HG03571 (cell line): Measurements from ENCODE around the gene MDM1.

Experiments used
- ATAC-seq: cut with Tn5 transposase; IDR thresholded peaks from one replicate; pipeline ENCODE4 v1.9.1; 2021; ENCODE audit not compliant: unreplicated experiment

Gene MDM1

DNA sequence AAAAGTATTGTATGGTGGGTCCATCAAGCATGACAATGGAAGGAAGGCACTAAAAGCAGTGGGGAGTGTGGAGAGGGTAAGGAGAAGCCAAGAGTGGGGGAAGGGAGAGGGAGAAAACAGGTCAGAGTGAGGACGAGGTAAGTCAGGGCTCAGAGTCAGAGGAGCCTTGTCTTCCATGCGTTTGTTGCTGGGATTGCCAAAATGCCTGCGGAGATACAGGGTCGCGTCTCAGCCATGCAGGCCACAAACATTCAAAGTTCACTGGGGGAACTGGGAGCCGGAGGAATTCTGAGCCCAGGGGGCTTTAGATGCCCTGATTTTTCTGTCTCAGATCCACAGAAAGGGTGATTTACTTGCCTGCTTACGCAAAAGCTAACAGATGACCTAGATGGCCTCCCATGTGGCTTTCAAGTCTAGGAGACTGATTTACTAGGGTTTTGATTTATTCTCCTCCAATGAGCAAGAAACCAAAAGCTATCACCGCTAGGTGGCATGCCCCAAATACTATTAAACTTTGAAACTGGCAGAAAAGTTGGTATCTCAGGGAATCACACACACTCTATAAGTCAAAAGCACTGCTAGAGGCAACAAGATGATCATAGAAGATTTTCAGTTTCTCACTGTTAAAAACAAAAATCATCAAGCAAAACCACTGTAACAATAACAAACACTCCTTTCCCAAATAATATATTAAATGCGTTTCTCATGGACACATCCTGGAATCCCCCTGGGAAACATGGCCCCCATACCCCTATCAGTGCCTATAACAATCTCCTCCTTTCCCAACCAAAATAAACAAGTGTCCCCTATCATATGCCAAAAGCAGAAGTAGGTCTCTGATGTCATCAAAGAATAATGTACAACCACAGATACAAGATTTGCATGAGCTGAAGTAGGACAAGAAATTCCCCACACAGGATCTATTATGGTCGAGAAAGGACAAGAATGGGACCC lies 26.6 kb upstream of the MDM1 start:
- ATAC-seq, result peak; percentile 66

DNA sequence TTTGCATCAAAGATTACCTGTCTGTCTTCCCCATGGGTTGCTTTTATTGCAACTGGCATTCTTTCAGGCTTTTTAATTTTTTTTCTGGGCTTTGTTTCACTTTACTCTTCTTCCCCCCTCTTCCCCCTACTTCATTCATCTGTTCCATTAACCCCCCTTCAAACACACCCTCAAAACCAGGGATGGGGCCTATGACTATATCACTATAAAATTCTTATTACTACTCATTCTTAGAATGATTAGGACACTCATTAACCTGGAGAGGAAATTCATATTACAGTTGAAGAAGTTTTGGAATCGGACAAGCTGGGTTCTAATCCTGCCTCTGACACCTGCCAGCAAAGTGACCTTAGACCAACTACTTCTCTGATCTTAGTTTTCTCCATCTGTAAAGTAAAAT lies 24.8 kb upstream of the MDM1 start:
- ATAC-seq, result no peak

DNA sequence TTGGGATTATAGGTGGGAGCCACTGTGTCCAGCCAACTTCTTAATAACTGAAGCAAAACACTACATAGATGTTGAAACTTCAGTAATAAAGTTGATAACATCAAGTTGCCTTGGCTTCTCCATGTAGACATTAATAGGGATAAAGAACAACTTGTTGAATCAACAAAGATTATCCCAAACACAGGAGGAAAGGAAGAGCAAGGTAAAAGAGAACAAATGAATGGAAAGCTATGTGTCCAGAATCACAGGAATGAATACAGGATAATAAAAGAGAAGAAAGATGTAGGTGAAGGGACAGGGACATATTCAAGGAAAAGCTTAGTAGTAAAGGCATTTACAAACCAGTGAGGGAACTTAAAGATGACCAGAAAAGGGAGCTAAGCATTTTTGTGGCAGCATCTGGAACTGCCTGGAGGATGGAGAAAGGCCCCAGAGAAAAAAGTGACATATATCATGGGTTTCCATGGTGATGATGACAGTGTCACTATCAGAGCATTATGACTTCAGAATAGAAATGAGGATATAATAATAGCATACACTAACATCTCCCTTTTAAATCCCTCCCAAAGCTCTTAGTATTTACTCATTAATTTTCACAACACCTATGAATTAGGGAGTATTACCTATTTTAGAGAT lies 24.0 kb upstream of the MDM1 start:
- no peak for ATAC-seq

DNA sequence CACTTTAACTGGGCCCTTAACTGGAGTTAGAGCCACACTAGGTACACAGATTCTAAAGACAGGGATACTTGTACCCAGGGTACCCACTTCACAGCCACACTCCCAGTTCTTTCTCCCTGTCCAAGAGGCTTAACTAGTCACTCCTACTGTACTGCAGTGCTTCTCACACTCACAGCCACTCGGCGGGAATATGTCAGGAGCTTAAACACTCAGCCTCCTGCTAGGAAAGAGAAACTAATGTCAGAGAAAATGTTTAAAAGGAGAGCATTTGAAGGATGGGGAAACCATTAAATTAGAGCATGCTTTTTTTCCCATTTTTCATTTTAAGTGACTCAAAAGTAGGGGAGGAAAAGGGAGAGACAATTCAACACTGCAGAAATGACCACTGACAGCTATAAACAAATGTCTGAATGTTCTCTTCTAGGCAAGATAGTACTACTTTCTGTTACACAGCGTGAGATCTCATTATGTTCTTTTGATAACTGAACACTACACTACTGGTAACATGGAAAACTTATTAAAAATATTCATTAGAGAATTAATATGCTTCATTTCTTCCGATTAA lies 22.9 kb upstream of the MDM1 start:
- no peak for ATAC-seq

DNA sequence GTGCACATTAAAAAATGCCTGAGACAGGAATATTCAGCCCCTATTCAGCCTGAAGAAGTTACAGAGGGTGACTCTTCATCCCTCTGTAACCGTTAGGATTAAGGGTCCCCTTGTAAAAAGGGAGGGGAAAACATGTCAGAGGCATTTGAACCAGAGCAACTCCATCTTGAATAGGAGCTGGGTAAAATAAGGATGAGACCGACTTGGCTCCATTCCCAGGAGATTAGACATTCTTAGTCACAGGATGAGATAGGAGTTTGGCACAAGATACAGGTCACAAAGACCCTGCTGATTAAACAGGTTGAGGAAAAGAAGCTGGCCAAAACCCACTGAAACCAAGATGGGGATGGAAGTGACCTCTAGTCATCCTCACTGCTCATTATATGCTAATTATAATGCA lies 19.9 kb upstream of the MDM1 start:
- ATAC-seq, result no peak

DNA sequence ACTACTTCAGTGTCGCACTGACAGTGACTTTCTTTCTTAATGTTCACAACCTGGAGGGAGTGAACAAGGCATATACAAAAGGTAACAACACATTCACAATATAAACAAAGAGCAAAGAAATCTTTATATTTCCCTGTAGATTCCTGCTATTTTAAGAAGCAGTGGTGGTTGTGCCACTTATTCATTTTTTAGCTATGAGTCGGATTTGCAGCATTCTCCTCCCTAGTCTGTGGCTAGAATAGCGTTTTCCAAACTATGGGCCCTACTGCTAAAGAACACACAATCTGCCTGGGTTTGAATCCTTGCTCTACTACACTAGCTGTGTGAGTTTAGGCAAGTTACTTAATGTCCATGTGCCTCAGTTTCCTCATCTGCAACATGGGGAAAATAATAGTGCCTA lies 18.6 kb upstream of the MDM1 start:
- no peak for ATAC-seq

DNA sequence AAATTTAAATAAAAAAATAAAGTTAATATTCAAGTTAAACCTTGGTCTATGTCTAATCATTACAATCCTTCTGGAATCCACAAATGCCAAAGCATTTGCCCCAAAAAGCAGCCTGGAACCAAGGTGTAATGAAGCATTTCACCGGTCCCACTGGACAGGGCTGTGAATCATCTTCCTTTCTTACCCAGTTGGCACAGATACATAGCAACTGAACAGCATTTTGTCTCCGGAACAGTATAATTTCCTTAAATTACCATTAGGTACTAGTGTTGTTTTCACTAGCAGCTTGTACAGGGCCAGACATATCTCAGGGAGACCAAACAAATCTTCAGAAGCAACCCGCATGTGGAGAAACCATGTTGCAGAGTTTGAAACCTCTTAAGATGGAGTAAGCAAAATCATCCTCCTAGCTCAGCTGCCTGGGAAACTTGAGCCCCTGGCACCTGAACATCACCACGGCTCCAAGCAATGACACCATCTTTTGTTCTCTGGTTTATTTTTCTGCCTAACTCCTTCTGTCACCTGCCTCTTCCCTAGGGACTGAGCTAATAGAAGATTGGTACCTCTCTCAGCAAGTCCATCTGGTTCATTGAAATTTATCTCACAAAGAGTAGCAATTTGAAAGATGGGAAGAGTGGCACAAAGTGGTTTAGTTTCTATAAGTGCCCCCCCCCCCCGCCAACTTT lies 17.9 kb upstream of the MDM1 start:
- no peak for ATAC-seq

DNA sequence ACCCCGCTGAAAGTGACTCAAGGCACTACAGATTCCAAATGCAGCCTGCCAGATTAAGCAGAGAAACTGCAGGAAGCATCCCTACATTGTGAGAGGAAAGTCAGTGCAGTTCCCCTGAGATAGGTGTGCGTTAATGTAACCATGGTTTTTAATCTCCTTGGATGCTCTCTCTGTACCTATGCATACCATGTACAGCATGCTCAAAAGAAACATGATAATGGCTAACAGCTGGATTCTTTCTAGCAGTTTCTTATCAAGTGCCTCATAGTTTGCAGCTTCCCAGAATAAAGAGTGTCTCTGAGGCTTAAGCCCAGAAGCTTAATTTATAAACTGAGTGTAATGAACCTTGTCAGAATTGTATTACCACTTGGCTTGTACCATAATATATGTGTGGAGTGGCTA lies 17.1 kb upstream of the MDM1 start:
- ATAC-seq, result no peak

DNA sequence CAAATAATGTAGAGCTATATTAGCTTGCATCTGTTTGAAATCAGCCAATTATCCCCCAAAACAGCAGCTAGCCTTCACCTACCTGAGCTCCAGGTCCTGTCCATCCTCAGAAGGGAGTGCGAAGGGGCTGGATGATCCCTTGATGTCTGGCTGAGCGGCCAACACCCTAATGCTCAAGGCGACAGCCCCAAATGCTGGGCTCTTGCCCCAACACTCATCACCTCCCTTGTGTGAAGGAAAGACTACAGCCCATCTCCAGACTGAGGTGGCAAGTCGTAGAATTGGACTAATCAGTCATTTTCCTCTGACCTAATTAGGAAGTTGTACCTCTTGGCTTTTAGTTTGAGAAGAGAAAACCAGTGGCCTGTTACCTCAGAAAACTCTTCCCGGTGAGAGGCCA lies 16.3 kb upstream of the MDM1 start:
- no peak for ATAC-seq

DNA sequence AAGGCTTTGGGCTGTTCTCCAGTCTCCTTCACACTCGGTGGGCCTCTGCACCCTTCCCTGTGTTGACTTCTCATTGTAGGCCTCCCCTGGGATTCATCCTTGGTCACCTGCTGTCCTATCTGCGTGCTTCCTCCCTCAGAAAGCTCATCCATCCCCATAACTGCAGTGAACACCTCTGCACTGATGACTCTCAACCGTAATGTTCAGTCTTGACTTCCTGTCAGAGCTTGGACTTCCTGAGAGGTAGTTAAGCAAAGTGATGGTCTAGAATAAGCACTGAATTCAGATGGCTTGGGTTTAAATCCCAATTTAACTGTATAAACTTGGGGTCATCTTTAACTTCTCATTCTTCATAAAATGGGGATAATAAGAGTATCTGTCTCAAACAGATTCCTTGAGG lies 13.6 kb upstream of the MDM1 start:
- no peak for ATAC-seq

DNA sequence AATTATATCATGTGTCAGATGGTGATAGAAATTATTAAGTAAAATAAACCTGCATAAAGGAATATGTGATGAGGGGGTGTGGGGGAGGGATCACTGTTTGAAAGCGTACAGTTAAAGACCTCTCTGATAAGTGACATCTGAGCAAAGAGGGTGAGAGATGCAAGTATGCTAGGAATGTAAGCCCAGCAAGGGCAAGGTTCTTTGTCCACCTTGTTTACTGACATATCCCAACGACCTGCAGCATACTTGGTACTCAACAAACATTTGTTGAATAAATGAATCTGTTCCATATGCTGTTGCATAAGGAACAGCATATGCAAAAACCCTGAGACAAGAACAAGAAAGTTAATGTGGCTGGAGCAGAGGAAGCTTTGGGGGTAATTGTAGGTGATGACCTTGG lies 12.0 kb upstream of the MDM1 start:
- no peak for ATAC-seq

DNA sequence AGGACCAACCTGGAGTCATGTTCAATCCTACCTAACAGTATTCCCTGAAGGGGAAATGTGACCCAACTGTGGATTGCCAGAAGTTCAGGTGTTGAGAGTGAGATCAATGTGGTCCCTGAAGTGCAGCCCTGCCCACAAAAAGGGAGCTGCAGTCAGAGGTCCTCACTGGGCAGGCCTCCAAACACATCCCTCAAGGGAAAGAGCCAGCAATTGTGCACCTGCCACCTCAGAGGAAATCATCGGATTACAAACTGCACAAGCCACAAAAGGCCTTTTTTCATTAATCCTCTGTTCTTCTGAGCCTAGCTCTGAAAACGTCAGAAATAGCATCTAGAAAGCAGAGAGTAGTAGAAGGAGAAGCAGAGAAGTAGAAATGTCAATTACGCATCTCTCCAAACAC lies 10.8 kb upstream of the MDM1 start:
- ATAC-seq, result no peak

DNA sequence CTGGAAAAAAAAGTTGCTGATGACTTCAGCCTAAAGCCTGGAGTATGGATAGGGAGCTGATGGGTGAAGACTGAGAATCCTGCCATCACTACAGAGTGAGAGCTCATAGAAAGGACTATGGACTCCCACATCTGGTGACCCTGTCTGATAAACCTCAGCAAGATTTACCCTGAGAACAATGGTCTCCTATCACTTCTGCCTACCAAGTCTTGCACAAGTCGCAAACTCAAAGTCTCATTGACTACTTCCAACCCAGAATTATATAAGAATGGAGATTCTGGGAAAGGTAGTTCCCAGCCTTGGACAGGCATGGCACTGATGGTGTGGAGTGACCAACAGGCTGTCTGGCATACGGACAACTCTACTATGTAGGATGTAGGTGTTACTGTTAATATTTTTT lies 9.7 kb upstream of the MDM1 start:
- no peak for ATAC-seq

DNA sequence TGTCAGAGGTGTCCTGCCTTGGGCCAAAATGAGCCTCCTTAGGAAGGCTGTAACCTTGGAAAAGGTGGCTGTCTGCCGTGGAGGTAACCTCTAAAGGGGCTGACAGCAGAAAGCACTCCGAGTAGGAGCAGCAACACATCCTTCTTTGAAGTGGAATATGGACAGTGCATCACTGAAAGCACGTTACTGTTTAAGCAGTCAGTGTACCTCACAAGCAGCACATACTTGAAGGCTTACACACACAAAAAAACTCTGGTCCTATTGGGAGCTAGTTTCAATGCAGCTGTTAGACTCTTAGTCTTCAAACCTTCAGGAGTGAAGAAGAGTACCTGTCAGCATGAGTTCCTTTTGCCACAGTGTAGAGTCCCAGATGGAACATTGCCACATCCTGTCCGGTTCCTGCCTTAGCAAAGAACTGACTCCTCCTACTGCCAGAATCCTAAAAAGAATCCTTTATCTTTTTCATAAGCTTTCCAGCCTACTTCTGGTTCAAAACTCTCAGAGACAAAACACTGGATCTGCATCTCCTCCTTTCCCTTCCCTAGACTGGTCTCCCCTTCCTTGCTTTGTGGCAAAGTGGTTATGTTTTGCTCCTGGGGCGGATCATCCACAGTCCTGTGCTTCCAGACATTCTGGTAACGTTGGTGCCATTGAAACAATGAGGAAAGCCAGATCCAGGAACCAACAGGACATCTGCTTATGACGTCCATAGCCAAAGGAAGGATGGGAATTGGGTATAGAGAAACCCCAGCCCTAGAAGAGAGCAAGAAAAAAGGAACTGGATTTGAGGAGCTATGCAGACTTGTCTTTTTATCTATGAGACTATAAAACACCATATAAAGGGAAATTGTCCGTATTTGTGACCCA lies 8.5 kb upstream of the MDM1 start:
- ATAC-seq, result no peak

DNA sequence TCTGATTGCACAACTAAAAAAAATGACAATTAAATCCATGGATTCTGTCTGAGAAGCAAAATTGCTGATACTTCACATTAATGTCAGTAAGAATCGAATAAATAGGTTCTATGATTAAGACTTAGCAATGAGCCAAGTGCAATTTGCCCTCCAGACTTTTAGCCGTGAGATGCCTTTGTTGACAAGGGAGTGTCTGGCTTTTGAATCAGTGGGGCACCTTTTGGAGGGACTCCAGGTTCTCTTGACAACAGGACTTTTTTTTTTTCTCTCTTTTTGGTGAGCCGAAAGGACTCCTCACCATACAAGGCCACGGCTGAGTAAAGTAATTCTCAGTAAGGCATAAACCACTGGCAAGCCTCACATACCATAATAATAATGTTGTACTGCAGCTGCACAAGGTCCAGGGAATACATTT lies 4.7 kb upstream of the MDM1 start:
- no peak for ATAC-seq

DNA sequence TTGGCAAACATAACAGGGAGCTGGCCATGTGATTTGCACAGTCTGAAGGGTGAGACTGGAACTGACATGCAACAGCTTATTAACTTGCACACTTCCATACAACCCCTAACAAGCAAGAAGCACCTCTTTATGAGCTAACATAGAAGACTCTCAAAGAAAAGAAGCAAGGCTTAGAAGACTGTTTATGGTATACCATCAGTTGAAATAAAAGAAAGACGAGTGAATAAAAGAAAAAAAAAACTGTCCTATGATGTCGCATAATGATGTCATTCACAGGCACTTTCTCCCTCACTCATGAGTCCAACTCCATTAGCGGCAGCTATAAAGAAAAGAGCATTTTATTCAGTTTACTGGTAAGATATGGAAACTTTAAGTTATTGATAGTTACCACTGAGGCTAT lies 3.3 kb upstream of the MDM1 start:
- ATAC-seq, result no peak

DNA sequence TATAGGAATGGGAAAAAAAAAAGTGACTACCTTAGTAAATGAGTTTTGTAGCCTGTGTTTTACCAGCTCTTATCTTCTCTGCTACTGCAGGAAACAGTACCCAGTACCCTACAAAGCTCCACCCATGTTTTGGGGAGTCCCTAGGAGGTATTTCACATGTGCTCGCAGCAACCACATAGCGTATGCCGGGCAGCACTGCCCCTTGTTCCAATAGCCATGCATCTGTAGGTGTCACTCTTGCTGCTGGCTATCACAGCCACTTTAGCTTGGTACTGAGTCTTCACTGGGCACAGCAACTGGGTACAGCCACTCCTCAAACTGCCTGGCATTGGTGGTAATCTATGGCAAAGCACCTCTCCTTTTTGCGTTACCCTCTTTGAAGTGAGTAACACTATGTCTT lies 2.0 kb upstream of the MDM1 start:
- no peak for ATAC-seq

DNA sequence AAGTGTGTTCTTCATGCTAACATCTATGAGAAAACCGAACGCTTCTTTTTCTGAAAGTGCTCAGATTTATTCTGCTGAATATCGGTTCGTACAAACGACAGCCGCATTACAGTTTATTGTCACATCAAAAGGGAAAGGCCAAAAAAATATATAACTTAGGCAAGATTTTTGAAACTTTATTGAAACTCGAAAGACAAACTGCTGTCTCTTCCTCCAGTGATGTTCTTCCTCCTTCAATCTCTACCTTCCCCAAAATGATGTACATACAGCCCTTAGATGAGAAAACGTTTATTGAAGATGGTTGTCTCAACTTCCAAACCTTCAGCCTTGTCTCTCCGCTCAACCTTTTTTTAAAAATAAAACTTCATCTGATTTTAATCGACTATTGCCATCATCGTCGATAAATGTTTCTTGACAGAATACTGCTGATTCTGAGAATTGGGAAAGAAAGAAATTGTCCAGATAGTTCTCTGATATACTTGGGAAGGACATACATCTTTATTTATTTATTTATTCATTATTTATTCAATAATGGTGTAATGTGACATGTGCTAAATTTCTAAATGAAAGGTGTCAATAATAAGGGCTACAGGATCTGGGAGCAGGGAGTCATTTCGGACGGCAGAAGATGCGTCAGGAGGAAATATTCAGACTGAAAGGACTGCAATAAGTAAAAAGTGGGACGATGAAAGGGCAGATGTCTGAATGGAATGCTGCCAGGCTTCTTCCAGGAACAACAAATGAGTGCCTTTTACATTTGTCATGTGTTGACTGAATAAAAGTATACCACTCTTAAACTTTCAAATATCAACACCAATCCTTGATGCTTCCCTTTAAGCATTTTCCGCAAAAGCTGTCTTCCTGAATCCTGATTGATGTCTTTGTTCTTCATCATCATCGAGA lies 817 bp upstream of the MDM1 start:
- ATAC-seq, result no peak

DNA sequence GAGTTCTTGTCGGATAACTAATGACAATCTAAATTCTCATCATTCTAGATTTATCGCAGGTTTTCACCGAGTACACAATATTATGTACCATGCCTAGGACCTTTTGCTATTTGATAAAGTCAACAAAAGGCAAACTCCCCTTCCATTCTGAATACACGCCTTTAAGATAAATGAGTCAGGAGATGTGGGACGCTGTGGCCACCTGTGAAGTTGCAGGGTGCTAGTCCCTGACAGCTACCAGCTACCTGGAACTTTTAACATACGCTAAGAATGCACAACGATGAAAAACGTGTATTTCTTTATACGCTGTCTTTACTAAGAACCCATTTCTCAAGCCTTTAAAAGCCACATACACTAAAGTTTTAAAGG lies 678 bp downstream of the MDM1 start:
- no peak for ATAC-seq

DNA sequence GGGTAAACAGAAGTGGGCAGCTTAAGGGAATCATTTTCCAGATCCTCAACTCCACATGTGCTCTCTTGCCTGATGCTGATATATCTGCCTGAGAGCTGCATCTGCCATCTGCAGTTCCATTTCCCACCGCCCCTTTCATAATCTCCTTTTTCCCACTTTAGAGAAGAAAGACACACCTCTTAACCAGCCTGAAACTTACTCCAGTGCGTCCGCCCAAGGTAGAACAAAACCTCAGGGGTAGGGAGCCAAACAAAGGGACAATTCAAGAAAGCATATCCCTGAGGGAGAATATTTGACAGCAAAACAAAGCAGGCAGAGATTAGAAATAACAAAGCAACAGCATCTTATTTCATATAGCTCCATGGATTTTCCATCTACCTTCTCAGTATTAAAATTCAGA lies 4.3 kb downstream of the MDM1 start:
- no peak for ATAC-seq
